Heart left ventricle (tissue), 13 donors: Measurements from ENCODE around the gene TIGD6.

Experiments used
- CTCF ChIP-seq, 12 donors: fragments of 200-600 bp; sonication (generic) in 4 of 12; IDR thresholded peaks; one replicate each; pipeline versions ENCODE4 v1.5.0 to v1.8.0; 2018 to 2022; ENCODE audit warnings: antibody characterized with exemption in 12 of 12, mild to moderate bottlenecking in 5 of 12
- POLR2A ChIP-seq, 2 donors: fragments of 450-650 bp; IDR thresholded peaks; one replicate each; pipeline ENCODE4 v1.6.1; 2017; ENCODE audit warnings: antibody characterized with exemption in 2 of 2, mild to moderate bottlenecking in 2 of 2, moderate library complexity in 2 of 2
- donor health status: ischemic (EF 13 %, LVEDD 7.1; RV severe dilation, severe dysfunction).
- donor health status: DM: no; HTN: yes; CAD: no.
- donor health status: DM: no; HTN: no; CAD: no.
- donor health status: ischemic (EF 25% LVEDD 6.9; RV normal size, moderate dysfunction).
- donor health status: ischemic (EF 25% LVEDD 5.7; RV mildly dilated, moderate dysfunction).
- donor health status: ischemic (EF 35%, LVEDD 5.7; RV mildly dilated, moderate dysfunction).
- donor health status: nonischemic (EF 11% LVEDD 7.7; RV severe dilation, severe dysfunction).
- donor health status: DM: yes; HTN: yes; CAD: no.
- donor health status: PGD.
- donor health status: ischemic (EF 29% LVEDD 5.4; RV normal size, mild dysfunction).
- donor health status: nonischemic (EF 23%, LVEDD 6.1; RV moderate dilation, normal function).

GRCh38 chr5:149975409-149975808 is 25.0 kb downstream of the TIGD6 start:
- TF ChIP-seq CTCF (IDR thresholded peaks at IDR 0.05) (no peak), POLR2A (IDR thresholded peaks at IDR 0.05) (no peak)
